ENCODE data around the gene GLCE.
A peak's percentile ranks its signal among the peaks of the same experiment; 100 is the strongest.
"Not testable (repeated sequence)": the region's sequence is repeated elsewhere in the genome, so short reads cannot be mapped to it uniquely, and the experiment has no call there.

Gene GLCE

GRCh38 chr15:69161878-69162213 is 1.4 kb downstream of the GLCE start:
- Histone ChIP-seq H3K4me1 (peaks cover 6 to 15% (median 11%) of the 10 kb centered on the region in 10 experiments; a peak in 17 of 20 replicates), H3K9me3 (replicated peaks in 1 of 11) (no peaks in the 10 kb centered on the region), H3K27me3 (no peaks in the 10 kb centered on the region; a peak in 6 of 22 replicates), H3K36me3 (no peaks in the 10 kb centered on the region), H4K20me1 (peaks cover 0 to 42% (median 14%) of the 10 kb centered on the region in 11 experiments; a peak in 12 of 22 replicates), H3K4me2 (peak overlapping the region; percentile 73 to 98 (median 94)), H3K4me3 (peak overlapping the region; percentile 84 to 97 (median 90)), H3K9ac (peak overlapping the region; percentile 85 to 95 (median 90)), H3K27ac (no peak overlapping the region)
- no peak for TF ChIP-seq Cebpa-rat (IDR thresholded peaks at IDR 0.05)

- H3K4me3 ChIP-seq = no peak overlapping the region
- no peaks in the 10 kb centered on the region for H3K9me3 ChIP-seq (replicated peaks in 1 of 11)
- H3K9ac ChIP-seq = no peak overlapping the region
- H3K36me3 ChIP-seq = no peaks in the 10 kb centered on the region
- peaks cover 0 to 45% (median 14%) of the 10 kb centered on the region in 11 experiments; a peak in 12 of 22 replicates for H4K20me1 ChIP-seq
- H3K27ac ChIP-seq = no peak overlapping the region
- H3K4me1 ChIP-seq = peaks cover 6 to 27% (median 16%) of the 10 kb centered on the region in 10 experiments; a peak in 17 of 20 replicates
- no peaks in the 10 kb centered on the region; a peak in 6 of 22 replicates for H3K27me3 ChIP-seq
- no peak overlapping the region for H3K4me2 ChIP-seq
- no peak for TF ChIP-seq Cebpa-rat (IDR thresholded peaks at IDR 0.05)
Measured at GRCh38 chr15:69163141-69163669, 2.8 kb downstream of the GLCE start.

DNA sequence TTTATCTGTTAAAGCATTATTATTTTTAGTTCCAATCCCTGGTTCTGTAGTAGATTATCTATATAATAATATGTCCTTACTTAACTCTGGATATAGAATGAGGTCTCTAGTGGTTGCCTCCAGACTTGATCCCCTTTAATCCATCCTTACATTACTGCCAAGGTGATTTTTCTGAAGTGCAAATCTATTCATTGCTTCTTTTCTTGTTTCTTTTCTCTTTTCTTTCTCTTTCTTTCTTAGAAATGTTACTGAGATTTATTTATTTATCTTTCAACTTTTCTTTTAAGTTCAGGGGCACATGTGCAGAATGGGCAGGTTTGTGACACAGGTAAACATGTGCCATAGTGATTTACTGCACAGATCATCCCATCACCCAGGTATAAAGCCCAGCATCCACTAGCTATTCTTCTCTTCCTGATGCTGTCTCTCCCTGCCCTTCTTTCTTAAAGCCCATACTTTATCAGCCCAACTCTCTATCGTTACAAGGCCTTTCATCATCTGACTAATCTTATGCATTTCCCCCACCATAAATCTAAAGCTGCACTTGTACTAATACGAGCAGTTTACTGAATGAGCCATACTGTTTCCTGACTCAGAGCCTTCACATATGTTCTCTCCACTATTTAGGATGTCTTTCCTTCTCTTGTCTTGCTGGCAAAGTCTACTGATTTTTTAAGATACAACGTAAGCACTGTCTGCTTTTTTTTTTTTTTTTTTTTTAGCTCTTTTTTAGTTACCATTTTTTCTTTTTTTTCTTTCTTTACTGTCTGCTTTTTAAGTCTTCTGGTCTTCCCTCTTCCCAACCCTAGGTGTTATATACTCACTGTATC is 4.6 kb downstream of the GLCE start:
- Histone ChIP-seq H3K27ac (no peak overlapping the region), H3K4me1 (peaks cover 6 to 33% (median 12%) of the 10 kb centered on the region in 10 experiments; a peak in 17 of 20 replicates)
- TF ChIP-seq Cebpa-rat (IDR thresholded peaks at IDR 0.05) = no peak

GRCh38 chr15:69165637-69166025 is 5.2 kb downstream of the GLCE start:
- no peak overlapping the region for H3K4me2 ChIP-seq
- no peak overlapping the region for H3K9ac ChIP-seq
- H3K36me3 ChIP-seq = no peaks in the 10 kb centered on the region
- H3K9me3 ChIP-seq (replicated peaks in 1 of 11) = no peaks in the 10 kb centered on the region
- H3K4me3 ChIP-seq = no peak overlapping the region
- TF ChIP-seq Cebpa-rat (IDR thresholded peaks at IDR 0.05) = no peak
- H4K20me1 ChIP-seq = peaks cover 0 to 48% (median 14%) of the 10 kb centered on the region in 11 experiments; a peak in 12 of 22 replicates
- peaks cover 6 to 33% (median 11%) of the 10 kb centered on the region in 10 experiments; a peak in 17 of 20 replicates for H3K4me1 ChIP-seq
- no peak overlapping the region for H3K27ac ChIP-seq
- H3K27me3 ChIP-seq = no peaks in the 10 kb centered on the region; a peak in 6 of 22 replicates

More for the DNA sequence above, 4.6 kb downstream of the GLCE start:
- Histone ChIP-seq H3K27me3 (no peaks in the 10 kb centered on the region; a peak in 6 of 22 replicates), H4K20me1 (peaks cover 0 to 48% (median 14%) of the 10 kb centered on the region in 11 experiments; a peak in 12 of 22 replicates), H3K4me3 (no peak overlapping the region), H3K36me3 (no peaks in the 10 kb centered on the region), H3K9ac (no peak overlapping the region), H3K9me3 (replicated peaks in 1 of 11) (no peaks in the 10 kb centered on the region), H3K4me2 (no peak overlapping the region)

DNA sequence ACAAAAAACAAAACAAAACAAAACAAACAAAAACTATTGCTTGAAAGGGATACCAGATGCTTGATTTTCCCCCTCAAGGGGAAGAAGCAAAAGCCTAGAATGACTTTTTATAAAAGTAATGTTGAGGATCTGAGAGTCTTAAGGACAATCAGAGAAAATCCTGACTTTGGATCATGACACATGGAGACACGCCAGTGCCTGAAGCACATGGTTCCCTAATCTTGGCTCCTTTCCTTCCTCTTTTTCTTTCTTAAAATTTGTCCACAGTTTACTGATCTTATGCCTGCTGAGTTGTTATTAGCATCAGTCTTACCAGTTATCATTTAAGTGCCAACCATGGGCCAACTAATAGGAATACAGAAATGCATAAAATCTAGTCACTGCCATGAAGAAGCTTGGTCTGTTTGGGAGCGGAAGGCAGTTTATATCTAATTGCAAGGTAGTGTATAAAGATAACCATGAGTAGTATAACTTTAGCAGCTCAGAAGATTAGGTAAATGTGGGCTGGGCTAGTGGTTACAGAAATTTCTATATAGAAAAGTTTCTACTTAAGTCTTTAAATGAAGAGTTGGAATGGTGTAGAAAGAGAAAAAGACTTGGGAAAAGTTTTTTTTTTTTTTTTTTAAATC is 6.9 kb downstream of the GLCE start:
- H3K4me2 ChIP-seq = peak overlapping the region in 4 of 11 experiments; percentile 14 to 50 (median 36); a peak in 5 of 22 replicates
- H3K36me3 ChIP-seq = no peaks in the 10 kb centered on the region

GRCh38 chr15:69168361-69168760 is 7.9 kb downstream of the GLCE start:
- H4K20me1 ChIP-seq = peaks cover 0 to 25% (median 0%) of the 10 kb centered on the region in 11 experiments; a peak in 4 of 22 replicates
- H3K27me3 ChIP-seq = not testable (repeated sequence)

More for the DNA sequence above, 6.9 kb downstream of the GLCE start:
- no peak overlapping the region for H3K9ac ChIP-seq
- no peak overlapping the region for H3K27ac ChIP-seq
- peaks cover 0 to 35% (median 6%) of the 10 kb centered on the region in 11 experiments; a peak in 11 of 22 replicates for H4K20me1 ChIP-seq
- no peak overlapping the region for H3K4me3 ChIP-seq
- no peak for TF ChIP-seq Cebpa-rat (IDR thresholded peaks at IDR 0.05)
- H3K4me1 ChIP-seq = peaks cover 0 to 26% (median 4%) of the 10 kb centered on the region in 10 experiments; a peak in 12 of 20 replicates
- no peaks in the 10 kb centered on the region; a peak in 3 of 22 replicates for H3K27me3 ChIP-seq
- no peaks in the 10 kb centered on the region for H3K9me3 ChIP-seq (replicated peaks in 1 of 11)

GRCh38 chr15:69169540-69169939 is 9.1 kb downstream of the GLCE start:
- H3K4me2 ChIP-seq; H3K9me3 ChIP-seq (replicated peaks in 1 of 11); H3K9ac ChIP-seq; H3K27me3 ChIP-seq; H3K4me3 ChIP-seq; H3K36me3 ChIP-seq; H3K27ac ChIP-seq: not testable (repeated sequence)
- H3K4me1 ChIP-seq = peaks cover 0 to 24% (median 4%) of the 10 kb centered on the region in 10 experiments; a peak in 10 of 20 replicates
- H4K20me1 ChIP-seq = peaks cover 0 to 32% (median 0%) of the 10 kb centered on the region in 11 experiments; a peak in 4 of 22 replicates

More at GRCh38 chr15:69168361-69168760, 7.9 kb downstream of the GLCE start:
- not testable (repeated sequence) for H3K36me3 ChIP-seq; H3K9ac ChIP-seq; H3K27ac ChIP-seq; H3K9me3 ChIP-seq (replicated peaks in 1 of 11); H3K4me3 ChIP-seq
- peaks cover 0 to 24% (median 4%) of the 10 kb centered on the region in 10 experiments; a peak in 10 of 20 replicates for H3K4me1 ChIP-seq
- H3K4me2 ChIP-seq = peak overlapping the region in 3 of 11 experiments; percentile 4 to 50 (median 47); a peak in 3 of 22 replicates

DNA sequence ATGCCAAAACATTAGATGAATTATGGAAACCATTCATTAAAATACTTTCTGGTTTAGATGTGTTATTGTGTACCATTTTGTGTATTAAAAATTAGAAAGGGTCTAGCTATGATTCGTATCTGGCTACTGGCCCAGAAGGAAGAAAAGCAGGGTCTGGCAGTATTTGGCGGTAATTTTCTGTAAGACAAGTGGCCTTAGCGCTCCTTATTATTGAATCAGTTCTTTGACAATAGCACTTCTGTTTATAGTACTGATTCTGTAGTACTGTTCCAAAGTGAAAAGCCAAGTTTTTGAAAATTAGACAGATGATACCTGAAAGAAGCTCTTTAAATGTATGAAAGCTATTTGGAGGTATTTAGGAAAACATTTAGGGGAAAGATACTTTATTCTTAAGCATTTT is 10.2 kb downstream of the GLCE start:
- Histone ChIP-seq H3K36me3 (no peaks in the 10 kb centered on the region), H3K4me1 (peaks cover 0 to 24% (median 4%) of the 10 kb centered on the region in 10 experiments; a peak in 10 of 20 replicates), H3K27ac (no peak overlapping the region), H3K9ac (no peak overlapping the region), H3K4me2 (no peak overlapping the region), H3K4me3 (no peak overlapping the region), H4K20me1 (peaks cover 0 to 23% (median 0%) of the 10 kb centered on the region in 11 experiments; a peak in 4 of 22 replicates), H3K9me3 (replicated peaks in 1 of 11) (no peaks in the 10 kb centered on the region), H3K27me3 (no peaks in the 10 kb centered on the region)
- TF ChIP-seq Cebpa-rat (IDR thresholded peaks at IDR 0.05) = no peak

DNA sequence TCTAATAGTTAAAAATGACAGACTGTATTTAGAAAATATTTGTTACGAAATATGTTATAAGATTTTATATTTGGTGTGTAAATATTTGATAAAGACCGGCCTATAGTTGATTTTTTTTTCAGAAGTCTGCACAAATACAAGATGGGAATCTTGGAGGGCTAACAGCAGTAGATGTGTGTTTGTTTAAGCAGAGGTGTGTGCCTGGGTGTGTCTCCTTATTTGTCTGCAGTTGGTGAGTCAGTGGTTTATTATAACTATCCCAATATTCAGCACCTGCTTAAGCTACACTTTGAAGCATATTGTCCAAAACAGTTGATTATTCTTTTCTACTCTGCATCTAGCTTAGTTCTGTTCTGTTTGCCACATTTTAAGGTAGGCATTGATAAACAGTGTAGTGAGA is 12.4 kb downstream of the GLCE start:
- H3K9me3 ChIP-seq (replicated peaks in 1 of 11) = no peaks in the 10 kb centered on the region
- H3K9ac ChIP-seq = no peak overlapping the region
- H3K4me2 ChIP-seq = no peak overlapping the region
- no peaks in the 10 kb centered on the region for H3K36me3 ChIP-seq
- no peak for TF ChIP-seq Cebpa-rat (IDR thresholded peaks at IDR 0.05)
- H3K27ac ChIP-seq = no peak overlapping the region
- peaks cover 0 to 15% (median 0%) of the 10 kb centered on the region in 11 experiments; a peak in 3 of 22 replicates for H4K20me1 ChIP-seq
- H3K4me3 ChIP-seq = no peak overlapping the region
- H3K27me3 ChIP-seq = no peaks in the 10 kb centered on the region
- peaks cover 0 to 10% (median 0%) of the 10 kb centered on the region in 10 experiments; a peak in 6 of 20 replicates for H3K4me1 ChIP-seq

Measured in BLaER1 treated with 17β-estradiol and CSF1 and Interleukin-3, amounts not matched to agents 10 nM and 100 nM (cell line).